HepG2 (cell line): ENCODE measurements around the gene CES2. TPM values are rescaled to one million over a fixed set of nuclear protein-coding genes. Genes with fewer than 3 reads are reported as not detected.

Experiments
- BRD4 ChIP-seq: sonication (generic); formaldehyde crosslinking; IDR thresholded peaks from 2 replicates; pipeline ENCODE4 v1.4.0; 2020; ENCODE audit warnings: missing genetic modification reagents
- EP300 ChIP-seq, 3 experiments: sonication (generic) in 1 of 3; formaldehyde crosslinking in 1 of 3; IDR thresholded peaks; 2 replicates each; pipeline versions ENCODE4 v1.5.1 to v1.6.1; 2011 to 2020; ENCODE audit warnings: low read depth in 2 of 3, low read length in 2 of 3, borderline replicate concordance in 1 of 3, improper control_type of control experiment in 1 of 3, mild to moderate bottlenecking in 1 of 3, missing genetic modification reagents in 1 of 3, moderate library complexity in 1 of 3
- ESRRA ChIP-seq: sonication (generic); formaldehyde crosslinking; IDR thresholded peaks from 2 replicates; pipeline ENCODE4 v1.5.1; 2020; ENCODE audit warnings: mild to moderate bottlenecking, low read depth, missing genetic modification reagents
- FOXJ3 ChIP-seq: sonication (generic); formaldehyde crosslinking; IDR thresholded peaks from 2 replicates; pipeline ENCODE4 v1.4.0; 2020; ENCODE audit warnings: missing genetic modification reagents, mild to moderate bottlenecking, borderline replicate concordance
- JUN ChIP-seq: sonication (generic); formaldehyde crosslinking; IDR thresholded peaks from 2 replicates; pipeline ENCODE4 v1.4.0; 2020; ENCODE audit warnings: mild to moderate bottlenecking, missing genetic modification reagents
- MEF2D ChIP-seq: sonication (generic); formaldehyde crosslinking; IDR thresholded peaks from 2 replicates; pipeline ENCODE4 v1.5.1; 2020; ENCODE audit warnings: mild to moderate bottlenecking, missing genetic modification reagents
- MYC ChIP-seq: sonication (generic); formaldehyde crosslinking; IDR thresholded peaks from 2 replicates; pipeline ENCODE4 v1.9.0; 2021; ENCODE audit warnings: missing genetic modification reagents, borderline replicate concordance
- NPAS2 ChIP-seq: sonication (generic); formaldehyde crosslinking; IDR thresholded peaks from 2 replicates; pipeline ENCODE4 v1.8.0; 2022; ENCODE audit warnings: mild to moderate bottlenecking, missing genetic modification reagents, borderline replicate concordance
- PRDM4 ChIP-seq: sonication (generic); formaldehyde crosslinking; IDR thresholded peaks from 2 replicates; pipeline ENCODE4 v1.9.0; 2021; ENCODE audit warnings: missing genetic modification reagents, borderline replicate concordance
- SPEN ChIP-seq: sonication (generic); formaldehyde crosslinking; IDR thresholded peaks from 2 replicates; pipeline ENCODE4 v1.5.1; 2020; ENCODE audit warnings: low read depth, mild to moderate bottlenecking, missing genetic modification reagents
- TMF1 ChIP-seq: sonication (generic); formaldehyde crosslinking; IDR thresholded peaks from 2 replicates; pipeline ENCODE4 v1.8.1; 2022; ENCODE audit warnings: low read depth, missing genetic modification reagents
- ZNF256 ChIP-seq: sonication (generic); formaldehyde crosslinking; conservative IDR thresholded peaks from 2 replicates; pipeline ENCODE4 v1.4.0; 2020; ENCODE audit warnings: missing genetic modification reagents
- ZNF558 ChIP-seq: sonication (generic); formaldehyde crosslinking; IDR thresholded peaks from 2 replicates; pipeline ENCODE4 v1.9.0; 2022; ENCODE audit warnings: mild to moderate bottlenecking, missing genetic modification reagents, borderline replicate concordance
- ZNF619 ChIP-seq: sonication (generic); formaldehyde crosslinking; IDR thresholded peaks from 2 replicates; pipeline ENCODE4 v1.4.0; 2020; ENCODE audit warnings: mild to moderate bottlenecking, missing genetic modification reagents
- ZNF816 ChIP-seq: sonication (generic); formaldehyde crosslinking; IDR thresholded peaks from 2 replicates; pipeline ENCODE4 v1.8.0; 2022; ENCODE audit warnings: missing genetic modification reagents, mild to moderate bottlenecking, borderline replicate concordance
- ZSCAN20 ChIP-seq: sonication (generic); formaldehyde crosslinking; IDR thresholded peaks from 2 replicates; pipeline ENCODE4 v1.4.0; 2020; ENCODE audit warnings: missing genetic modification reagents, mild to moderate bottlenecking, borderline replicate concordance
- polyA plus RNA-seq, 8 experiments: library from polyadenylated mRNA; depleted of rRNA in 3 of 8; stranded (reverse) in 7 of 8; unstranded in 1 of 8; fragments of >200 nt; fragmentation: Illumina TruSeq in 4 of 8; extraction: Trizol in 4 of 8; gene quantifications; 2 replicates each; pipeline versions ENCODE4 v1.2.1 to v1.2.3, GENCODE V29; 2011 to 2016; ENCODE audit warnings: low read depth in 4 of 8, missing spikeins in 1 of 8, mixed read lengths in 1 of 8; ENCODE audit not compliant: insufficient read depth in 1 of 8
- total RNA-seq, 5 experiments: library from RNA; depleted of rRNA; stranded (reverse); fragments of >200 nt; fragmentation: Illumina TruSeq; extraction: Trizol; gene quantifications; 2 replicates each; pipeline ENCODE4 v1.2.3, GENCODE V29; 2016; ENCODE audit warnings: low read depth in 1 of 5
- TF ChIP-seq, protein P1 (sequence below): IDR thresholded peaks from 2 replicates; pipeline ENCODE4 v1.6.1; 2012; ENCODE audit warnings: low read depth, low read length, improper control_type of control experiment
- TF ChIP-seq, protein P2 (sequence below): sonication (generic); formaldehyde crosslinking; IDR thresholded peaks from 2 replicates; pipeline ENCODE4 v1.5.0; 2020; ENCODE audit warnings: missing genetic modification reagents, mild to moderate bottlenecking, borderline replicate concordance
- TF ChIP-seq, protein P3 (sequence below): sonication (generic); formaldehyde crosslinking; IDR thresholded peaks from 2 replicates; pipeline ENCODE4 v1.4.0; 2020; ENCODE audit warnings: low read depth, mild to moderate bottlenecking, missing genetic modification reagents

Gene CES2
- total and polyA plus RNA-seq, 2 of the 13 experiments (the other 11 are each of a cell fraction or from before 2014, with no cell fraction given), result 50.6 to 63.8 TPM

DNA sequence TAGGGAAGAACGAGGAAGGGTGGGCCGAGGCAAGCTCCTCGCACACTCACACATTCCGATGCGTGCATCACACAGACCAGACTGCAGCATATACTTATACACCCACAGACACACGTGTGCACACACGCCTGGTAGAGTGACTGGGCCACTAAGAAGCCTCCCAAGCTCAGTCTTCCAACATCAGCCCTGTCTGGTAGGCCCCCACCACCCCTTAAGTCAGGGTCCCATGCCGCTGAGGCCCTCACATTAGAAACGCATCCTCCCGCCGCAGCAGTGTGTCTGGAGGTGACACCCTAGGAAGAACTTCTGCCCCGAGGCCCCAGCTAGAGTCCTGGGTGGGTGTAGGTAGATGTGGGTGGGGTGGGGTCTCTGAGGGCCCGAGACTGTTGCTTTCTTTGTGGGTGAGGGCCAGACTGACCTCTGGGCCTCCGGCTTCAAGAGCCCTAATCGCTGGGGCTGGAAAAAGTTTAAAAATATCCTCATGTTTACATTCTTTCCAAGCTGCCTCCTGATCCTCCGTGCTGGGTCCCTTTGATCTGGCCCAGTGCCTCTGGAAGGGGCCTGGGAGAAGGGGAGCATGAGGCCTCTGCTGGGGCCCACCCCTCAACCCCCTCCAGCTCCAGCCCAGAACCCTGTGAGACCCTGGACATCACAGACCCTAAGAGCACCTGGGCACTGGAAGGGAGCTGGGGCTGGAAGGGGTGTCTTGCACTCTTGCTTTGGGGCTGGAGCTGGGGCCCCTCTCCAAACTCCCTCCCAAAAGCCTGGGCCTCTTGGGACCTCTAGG, 30.3 kb upstream of the CES2 start (continued):
- TF ChIP-seq, protein P1, sequence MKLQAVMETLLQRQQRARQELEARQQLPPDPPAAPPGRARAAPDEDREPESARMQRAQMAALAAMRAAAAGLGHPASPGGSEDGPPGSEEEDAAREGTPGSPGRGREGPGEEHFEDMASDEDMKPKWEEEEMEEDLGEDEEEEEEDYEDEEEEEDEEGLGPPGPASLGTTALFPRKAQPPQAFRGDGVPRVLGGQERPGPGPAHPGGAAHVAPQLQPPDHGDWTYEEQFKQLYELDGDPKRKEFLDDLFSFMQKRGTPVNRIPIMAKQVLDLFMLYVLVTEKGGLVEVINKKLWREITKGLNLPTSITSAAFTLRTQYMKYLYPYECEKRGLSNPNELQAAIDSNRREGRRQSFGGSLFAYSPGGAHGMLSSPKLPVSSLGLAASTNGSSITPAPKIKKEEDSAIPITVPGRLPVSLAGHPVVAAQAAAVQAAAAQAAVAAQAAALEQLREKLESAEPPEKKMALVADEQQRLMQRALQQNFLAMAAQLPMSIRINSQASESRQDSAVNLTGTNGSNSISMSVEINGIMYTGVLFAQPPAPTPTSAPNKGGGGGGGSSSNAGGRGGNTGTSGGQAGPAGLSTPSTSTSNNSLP, result no peak
- TF ChIP-seq SPEN (CRISPR knock-in tag), result no peak
- TF ChIP-seq, protein P2, sequence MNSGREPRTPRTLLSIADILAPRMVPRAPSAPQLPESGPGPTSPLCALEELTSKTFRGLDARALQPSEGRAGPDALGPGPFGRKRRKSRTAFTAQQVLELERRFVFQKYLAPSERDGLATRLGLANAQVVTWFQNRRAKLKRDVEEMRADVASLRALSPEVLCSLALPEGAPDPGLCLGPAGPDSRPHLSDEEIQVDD (CRISPR knock-in tag), result no peak
- TF ChIP-seq ZNF619 (CRISPR knock-in tag), result peak; percentile 11; the same call in 1 of the 2 replicates
- no peak for TF ChIP-seq NPAS2
- TF ChIP-seq ZNF256 (CRISPR knock-in tag), result no peak
- TF ChIP-seq, protein P3, sequence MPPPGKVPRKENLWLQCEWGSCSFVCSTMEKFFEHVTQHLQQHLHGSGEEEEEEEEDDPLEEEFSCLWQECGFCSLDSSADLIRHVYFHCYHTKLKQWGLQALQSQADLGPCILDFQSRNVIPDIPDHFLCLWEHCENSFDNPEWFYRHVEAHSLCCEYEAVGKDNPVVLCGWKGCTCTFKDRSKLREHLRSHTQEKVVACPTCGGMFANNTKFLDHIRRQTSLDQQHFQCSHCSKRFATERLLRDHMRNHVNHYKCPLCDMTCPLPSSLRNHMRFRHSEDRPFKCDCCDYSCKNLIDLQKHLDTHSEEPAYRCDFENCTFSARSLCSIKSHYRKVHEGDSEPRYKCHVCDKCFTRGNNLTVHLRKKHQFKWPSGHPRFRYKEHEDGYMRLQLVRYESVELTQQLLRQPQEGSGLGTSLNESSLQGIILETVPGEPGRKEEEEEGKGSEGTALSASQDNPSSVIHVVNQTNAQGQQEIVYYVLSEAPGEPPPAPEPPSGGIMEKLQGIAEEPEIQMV, result no peak
- no peak for TF ChIP-seq TMF1
- peak; percentile 100 for TF ChIP-seq MEF2D (CRISPR knock-in tag)
- TF ChIP-seq ZNF816 (CRISPR knock-in tag), result peak; percentile 48; the same call in 1 of the 2 replicates
- no peak for TF ChIP-seq JUN (CRISPR knock-in tag)
- no peak for TF ChIP-seq ESRRA (CRISPR knock-in tag)
- peak; percentile 34; the same call in 1 of the 2 replicates for TF ChIP-seq MYC (CRISPR knock-in tag)
- no peak for TF ChIP-seq BRD4 (CRISPR knock-in tag)
- peak; percentile 56; the same call in 1 of the 2 replicates for TF ChIP-seq FOXJ3 (CRISPR knock-in tag)
- no peak for TF ChIP-seq PRDM4 (CRISPR knock-in tag)
- peak; percentile 82; the same call in 1 of the 2 replicates for TF ChIP-seq ZSCAN20 (CRISPR knock-in tag)
- peak; percentile 29 to 91; a peak in 3 of 4 replicates for TF ChIP-seq EP300 (IDR thresholded peaks at IDR 0.05; ENCODE audit: low read depth in 2 of 2, low read length in 2 of 2)
- TF ChIP-seq EP300 (CRISPR knock-in tag; IDR thresholded peaks at IDR 0.05; ENCODE audit: borderline replicate concordance), result peak; percentile 58; the same call in 1 of the 2 replicates
- TF ChIP-seq ZNF558 (CRISPR knock-in tag), result peak; percentile 34; the same call in 1 of the 2 replicates
